ENCODE results near the gene LRRC10.

The LRRC10 gene

DNA sequence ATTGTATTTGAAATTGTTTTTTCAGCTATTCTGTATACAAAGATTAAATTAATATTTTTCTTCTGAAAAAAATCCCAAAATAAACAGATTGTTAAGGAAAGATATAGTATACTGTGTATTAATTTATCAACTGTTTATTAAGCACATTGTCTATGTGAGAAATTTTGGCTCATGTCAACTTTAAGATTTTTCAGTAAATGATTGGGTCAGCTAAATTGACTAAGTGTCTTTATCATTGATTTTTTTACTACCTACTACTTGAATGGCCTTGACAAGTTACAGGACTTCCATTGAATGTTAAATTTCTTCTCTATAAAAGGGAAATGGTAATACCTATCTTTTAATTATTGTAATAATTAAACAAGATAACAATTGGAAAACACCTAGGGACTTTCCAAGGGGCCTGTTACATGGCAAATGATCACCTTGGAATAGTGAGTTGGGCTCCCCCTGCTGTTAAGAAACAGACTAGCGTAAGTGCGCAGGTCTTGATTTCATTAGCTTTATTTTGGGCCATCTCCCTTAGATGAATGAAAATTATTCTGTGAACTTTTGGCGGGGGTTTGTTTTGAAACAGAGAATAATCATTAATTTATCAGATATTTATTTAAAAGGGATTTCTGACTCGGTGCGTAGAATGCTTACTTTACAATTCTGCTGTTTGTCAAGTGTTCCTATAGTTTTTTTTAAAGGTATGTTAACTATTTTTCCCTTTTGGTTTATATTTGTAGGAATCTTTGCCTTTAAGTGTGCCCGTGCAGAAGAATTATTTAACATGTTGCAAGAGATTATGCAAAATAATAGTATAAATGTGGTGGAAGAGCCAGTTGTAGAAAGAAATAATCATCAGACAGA is 39.9 kb downstream of the LRRC10 start:
- peak; percentile 14 to 19 for DNase-seq (ENCODE audit: extremely low read depth in 1 of 2, low read depth in 1 of 2)

- no peak for DNase-seq (ENCODE audit: extremely low read depth in 1 of 2, low read depth in 1 of 2)
These were observed 40.6 kb downstream of the LRRC10 start for GRCh38 chr12:69570000-69570516.

DNA sequence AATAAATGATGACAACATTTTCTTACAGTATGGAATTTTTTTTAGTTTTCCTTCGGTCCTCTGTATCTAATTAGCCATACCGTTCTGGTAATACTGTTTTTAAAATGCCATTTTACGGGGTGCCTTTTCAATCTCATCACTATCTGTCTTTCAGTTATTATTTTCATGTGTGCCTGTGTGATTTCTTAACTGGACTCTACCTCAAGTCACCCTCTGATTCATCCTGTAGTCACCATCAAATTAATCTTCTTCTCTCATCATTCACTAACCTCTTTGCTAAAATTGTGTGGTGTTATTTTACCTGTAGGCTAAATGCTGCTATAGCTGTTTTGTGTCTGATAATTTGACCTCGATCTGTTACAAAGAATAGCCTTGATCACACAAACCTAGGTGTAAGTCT is 41.5 kb downstream of the LRRC10 start:
- DNase-seq (ENCODE audit: extremely low read depth in 1 of 2, low read depth in 1 of 2), result no peak

GRCh38 chr12:69566603-69567002 is 44.1 kb downstream of the LRRC10 start:
- DNase-seq (ENCODE audit: extremely low read depth in 1 of 2, low read depth in 1 of 2), result no peak

- no peak for DNase-seq (ENCODE audit: extremely low read depth in 1 of 2, low read depth in 1 of 2)
These were observed 47.4 kb downstream of the LRRC10 start for GRCh38 chr12:69563166-69563762.

Measured in activated CD8-positive, alpha-beta memory T cell treated with anti-CD3 and anti-CD28 coated beads for 1 hour (primary cell).